ENCODE results near the gene NCOA4.
"Not testable (repeated sequence)": the region's sequence is repeated elsewhere in the genome, so short reads cannot be mapped to it uniquely, and the experiment has no call there.

The NCOA4 gene

GRCh38 chr10:46019177-46019528, 11.3 kb downstream of the NCOA4 start:
- no peak for DNase-seq

DNA sequence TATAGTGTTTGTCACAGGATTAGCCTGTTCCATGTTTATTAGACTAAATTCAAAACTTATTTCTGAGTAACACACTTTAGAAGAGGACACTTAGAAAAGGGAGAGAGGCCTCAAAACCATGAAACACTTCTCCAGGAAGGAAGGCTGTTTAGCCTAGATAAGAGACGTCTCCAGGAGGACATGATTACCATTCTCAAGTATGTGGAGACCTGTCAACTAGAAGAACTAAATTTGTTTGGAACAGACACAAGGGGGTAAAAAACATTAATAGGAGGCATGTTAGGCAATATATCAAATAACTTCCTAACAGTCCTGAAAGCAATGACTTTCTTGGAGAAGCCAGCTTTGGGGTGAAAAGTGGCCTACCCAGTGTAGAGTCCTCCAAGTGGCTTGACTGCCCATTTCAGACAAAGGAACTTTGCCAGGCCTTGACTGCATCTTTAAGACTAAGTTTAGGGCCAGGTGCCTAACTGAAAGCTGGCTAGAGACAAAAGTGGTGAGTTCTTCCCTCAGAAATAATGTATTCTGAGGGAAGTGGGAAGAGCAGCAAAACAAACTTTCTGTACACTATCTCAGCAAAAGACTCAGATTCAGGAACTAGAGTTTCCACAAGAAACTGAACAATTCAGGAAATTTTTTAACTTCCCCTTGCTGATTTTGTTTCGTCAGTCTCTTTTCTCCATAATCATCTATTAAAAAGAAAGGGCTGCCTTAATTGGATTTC, 11.8 kb downstream of the NCOA4 start:
- DNase-seq: no peak

GRCh38 chr10:46017733-46018132, 12.7 kb downstream of the NCOA4 start:
- no peak for DNase-seq

DNA sequence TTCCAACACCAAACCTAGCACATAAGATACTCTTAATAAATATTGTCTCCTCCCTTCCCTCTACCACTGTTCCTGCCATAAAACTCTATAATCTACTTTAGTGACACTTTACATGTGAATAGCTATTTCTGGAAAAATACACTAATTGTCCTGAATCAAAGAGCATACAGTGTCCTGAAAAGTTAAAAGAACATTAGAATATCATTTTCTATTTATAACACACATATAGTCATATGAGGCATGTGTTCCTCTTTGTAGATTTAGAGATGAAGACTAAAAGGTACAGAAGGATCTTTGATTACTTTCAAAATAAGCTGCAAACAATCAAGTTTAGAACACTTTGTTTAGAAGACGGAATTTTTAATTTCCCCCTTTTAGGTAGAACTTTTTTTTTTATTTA, 13.6 kb downstream of the NCOA4 start:
- no peak for DNase-seq

DNA sequence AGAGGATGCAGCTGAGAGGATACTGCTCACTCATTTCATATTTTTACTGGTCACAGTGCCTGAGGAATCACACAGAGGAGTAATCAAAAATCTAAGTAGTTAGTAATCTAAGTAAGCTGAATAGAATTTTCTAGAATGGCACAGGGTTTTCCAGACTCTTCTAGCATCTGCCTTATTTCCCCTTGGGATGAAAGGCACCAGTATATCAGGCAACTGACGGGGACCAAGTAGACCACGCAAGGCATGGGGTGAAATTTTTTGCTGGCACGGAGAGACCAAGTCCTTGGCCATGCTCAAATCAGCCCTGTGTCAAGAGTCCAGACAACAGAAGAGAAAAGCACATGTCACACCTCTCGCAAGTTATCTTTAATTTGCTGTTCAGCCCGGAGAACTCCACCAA, 14.2 kb downstream of the NCOA4 start:
- DNase-seq: no peak

GRCh38 chr10:46014683-46015405, 15.6 kb downstream of the NCOA4 start:
- DNase-seq: no peak

- no peak for DNase-seq
Observed at GRCh38 chr10:46014206-46014605, 16.2 kb downstream of the NCOA4 start.

DNA sequence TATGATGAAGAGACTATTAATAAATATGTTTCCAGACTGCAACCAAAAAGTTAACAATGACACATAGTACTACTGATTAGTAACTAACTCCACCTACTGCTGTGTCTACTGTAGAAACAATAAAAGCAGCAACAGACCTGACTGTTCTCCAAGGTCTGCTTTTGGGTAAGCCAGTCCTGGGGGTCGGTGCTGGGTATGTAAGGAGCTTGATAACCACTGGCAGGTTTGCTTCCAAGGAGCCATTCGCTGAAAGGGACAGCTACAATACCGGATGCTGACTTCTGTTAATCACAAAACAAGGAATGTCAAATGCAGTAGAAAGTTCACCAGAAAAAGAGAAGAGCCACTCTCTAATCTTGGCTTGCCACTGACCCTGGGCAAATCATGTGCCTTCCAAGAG, 17.7 kb downstream of the NCOA4 start:
- DNase-seq: no peak

- DNase-seq: no peak
Observed at GRCh38 chr10:46006219-46006618, 24.2 kb downstream of the NCOA4 start.

DNA sequence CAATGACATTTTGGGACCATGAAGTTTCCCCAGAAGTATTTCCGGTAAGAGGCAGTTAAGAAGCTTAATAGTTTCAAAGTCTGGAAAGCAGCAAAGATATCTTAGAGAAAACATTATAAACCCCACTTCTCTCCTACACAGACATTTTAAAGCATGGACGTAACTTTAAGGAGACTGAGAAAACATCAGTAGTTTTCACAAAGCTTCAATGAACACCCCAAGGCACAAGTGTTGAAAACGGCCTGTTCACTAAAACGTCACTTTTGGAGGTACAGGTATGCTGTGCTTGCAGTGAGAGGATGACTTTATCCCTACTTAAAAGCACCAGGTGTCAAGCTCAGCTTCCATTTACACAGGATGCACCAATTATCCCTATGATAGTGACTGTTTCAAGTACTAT, 25.0 kb downstream of the NCOA4 start:
- DNase-seq: no peak

DNA sequence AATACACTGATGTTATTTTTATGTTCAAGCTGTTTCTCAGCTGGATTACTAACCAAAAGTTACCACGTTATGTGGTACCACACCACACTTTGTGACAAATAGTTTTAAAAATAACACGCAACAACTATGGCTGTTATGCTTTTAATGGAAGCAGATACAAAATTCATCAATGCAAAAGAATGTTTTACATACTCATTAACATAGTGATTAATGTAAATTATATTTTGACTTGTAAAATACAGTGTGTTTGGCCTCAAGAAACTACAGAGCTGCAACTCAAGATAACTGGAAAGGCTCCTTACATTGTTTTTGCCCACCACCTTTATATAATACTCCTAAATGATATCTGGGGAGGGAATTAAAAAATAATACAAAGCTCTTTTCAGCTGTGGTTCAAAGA, 25.5 kb downstream of the NCOA4 start:
- DNase-seq: no peak

- no peak for DNase-seq
Observed at GRCh38 chr10:46002916-46003693, 27.3 kb downstream of the NCOA4 start.

GRCh38 chr10:46002189-46002687, 28.2 kb downstream of the NCOA4 start:
- not testable (repeated sequence) for DNase-seq

- DNase-seq: no peak
Observed at GRCh38 chr10:46001187-46001756, 29.2 kb downstream of the NCOA4 start.

DNA sequence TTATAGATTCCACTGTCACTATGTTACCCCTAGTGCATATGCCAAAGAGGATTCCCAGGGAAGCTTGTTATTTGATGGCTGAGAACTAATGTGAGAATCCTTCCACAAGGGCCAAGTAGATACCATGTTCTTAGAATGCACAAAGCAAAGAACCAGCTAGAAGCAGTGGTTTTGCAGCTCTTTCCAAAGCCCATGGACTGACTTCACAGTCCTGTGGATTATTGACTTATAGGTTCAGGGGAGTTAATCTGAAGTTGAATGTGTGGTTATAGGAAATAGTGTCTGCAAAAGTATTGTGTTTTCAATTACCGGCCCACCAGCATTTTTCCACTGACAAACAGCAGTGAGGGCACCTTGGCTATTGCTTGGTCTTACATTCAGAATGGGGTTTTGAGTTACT, 29.9 kb downstream of the NCOA4 start:
- DNase-seq: no peak

GRCh38 chr10:45999955-46000354, 30.5 kb downstream of the NCOA4 start:
- DNase-seq: not testable (repeated sequence)

DNA sequence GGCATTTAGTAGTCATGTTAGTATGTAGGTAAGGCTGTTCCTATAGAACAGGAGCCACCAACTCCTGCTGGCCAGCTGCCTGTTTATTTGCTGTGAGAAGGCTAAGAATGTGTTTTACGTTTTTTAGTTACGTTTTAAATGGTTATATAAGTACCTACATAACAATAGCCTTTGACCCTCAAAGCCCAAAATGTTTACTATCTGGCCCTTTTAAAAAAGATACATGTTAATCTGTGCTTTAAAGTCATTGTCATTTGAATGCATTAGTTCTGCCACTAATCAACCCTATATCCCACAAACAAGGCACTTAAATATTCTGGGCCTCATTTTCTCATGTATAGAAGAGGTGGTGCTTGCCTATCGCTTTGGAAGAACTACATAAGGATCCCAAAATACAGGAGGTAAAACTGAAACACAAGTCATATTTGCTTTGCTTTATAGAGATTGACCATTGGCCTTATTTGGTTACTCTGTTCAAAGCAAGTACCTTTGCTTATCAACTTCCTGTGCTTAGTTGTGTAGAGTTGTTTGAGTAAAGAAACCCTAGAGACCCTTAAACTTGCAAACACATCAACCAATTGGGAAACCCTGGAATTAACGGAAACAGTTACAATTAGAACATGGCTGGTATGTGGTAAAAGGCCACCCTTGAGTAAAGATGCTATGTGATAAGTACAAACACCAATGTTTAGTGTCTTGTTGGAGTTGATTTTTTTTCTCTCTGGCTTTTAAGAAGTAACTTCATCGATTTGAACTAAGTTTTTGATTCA, 32.2 kb downstream of the NCOA4 start:
- DNase-seq: no peak

GRCh38 chr10:45997557-45997956, 32.9 kb downstream of the NCOA4 start:
- no peak for DNase-seq

DNA sequence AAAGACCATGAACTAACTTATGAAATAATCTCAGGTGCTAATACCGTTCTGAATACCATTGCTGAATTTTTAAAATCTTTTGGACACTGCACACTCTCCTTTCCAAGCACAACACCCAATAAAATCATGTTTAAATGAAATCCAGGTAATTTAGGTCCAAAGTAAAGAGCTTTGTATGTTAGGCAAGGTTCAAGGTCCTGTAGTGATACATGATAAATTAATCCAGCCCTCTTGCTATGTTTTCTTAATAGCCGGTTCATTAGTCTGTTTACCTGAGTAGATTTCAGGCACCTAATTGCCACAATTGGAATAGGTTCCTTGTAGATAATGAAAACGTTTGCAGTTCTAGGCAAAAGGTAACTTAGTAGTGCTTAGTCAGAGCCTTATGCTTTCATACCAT, 44.8 kb downstream of the NCOA4 start:
- not testable (repeated sequence) for DNase-seq

- not testable (repeated sequence) for DNase-seq
Observed at GRCh38 chr10:45984473-45984872, 46.0 kb downstream of the NCOA4 start.

DNA sequence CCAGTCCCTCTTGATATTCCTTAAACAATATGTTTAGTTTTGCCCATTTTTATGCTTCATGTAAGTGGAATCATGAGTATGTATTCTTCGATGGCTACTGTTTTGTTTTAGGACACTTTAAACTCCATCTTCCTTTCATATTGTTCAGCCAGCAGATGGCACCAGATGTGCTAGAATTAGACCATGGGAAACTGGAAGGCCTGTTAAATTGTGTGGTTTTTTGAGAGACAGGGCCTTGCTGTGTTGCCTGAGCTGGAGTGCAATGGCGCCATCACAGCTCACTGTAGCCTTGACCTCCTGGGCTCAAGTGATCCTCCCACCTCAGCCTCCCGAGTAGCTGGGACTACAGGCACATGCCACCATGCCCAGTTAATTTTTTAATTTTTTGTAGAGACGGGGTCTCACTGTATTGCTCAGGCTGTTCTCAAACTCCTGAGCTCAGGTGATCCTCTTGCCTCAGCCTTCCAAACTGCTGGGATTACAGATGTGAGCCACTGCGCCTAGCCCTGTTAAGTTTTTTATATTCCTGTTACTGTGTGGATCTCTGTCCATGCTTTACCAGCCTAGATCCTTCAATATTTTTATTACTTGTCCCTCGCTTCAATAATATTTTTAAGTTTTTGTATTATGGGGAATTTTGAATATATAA, 46.8 kb downstream of the NCOA4 start:
- DNase-seq: not testable (repeated sequence)

GRCh38 chr10:45981367-45981766, 49.1 kb downstream of the NCOA4 start:
- not testable (repeated sequence) for DNase-seq
